ENCODE results near the gene TMEM263. TPM values are rescaled to one million over a fixed set of nuclear protein-coding genes. Genes with fewer than 3 reads are reported as not detected.

The TMEM263 gene
- total and polyA plus RNA-seq, 2 of the 13 experiments (the other 11 are each of a cell fraction or from before 2014, with no cell fraction given): 25.9 to 58.6 TPM

DNA sequence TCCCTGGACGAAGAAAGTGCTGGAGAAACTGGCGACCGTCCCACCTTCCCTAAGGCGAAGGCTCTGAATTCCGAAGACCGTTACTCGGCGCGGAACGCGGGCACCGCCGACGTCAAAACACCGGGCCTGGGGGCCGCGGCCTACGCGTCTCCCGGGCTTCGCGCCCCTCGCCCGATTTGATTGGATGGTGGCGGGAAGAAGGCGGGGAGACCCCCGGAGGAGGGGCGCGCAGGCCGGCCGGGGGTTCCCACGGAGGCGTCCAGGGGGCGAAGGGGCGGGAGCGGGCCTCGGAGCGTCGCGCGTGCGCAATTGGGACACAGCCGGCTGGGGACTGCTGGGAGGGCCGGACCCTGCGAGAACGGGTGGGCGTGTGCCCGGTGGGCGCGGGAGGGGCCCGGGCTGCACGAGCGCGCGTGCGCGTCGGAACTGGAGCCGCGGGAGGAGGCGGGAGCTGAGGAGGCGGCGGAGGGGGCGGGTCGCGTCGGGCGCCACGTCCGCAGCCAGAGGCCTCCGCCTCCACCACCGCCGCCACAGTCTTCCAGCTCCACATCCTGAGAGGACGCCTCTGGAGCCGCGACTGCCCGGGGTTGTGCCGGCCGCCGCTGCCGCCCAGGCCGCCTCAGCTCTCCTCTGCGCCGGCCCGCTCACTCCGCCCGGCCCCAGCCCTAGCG, at the start of gene TMEM263 (continued):
- TF ChIP-seq ZMYM3 (CRISPR knock-in tag; IDR thresholded peaks at IDR 0.05) (no peak), ZNF207 (IDR thresholded peaks at IDR 0.05; ENCODE audit: borderline replicate concordance) (no peak), ZNF282 (IDR thresholded peaks at IDR 0.05; ENCODE audit: partially characterized antibody) (no peak), ZC3H13 (CRISPR knock-in tag; IDR thresholded peaks at IDR 0.05) (no peak; the same call in none of the 2 replicates), ZBTB42 (CRISPR knock-in tag; IDR thresholded peaks at IDR 0.05) (no peak), HHEX (CRISPR knock-in tag; IDR thresholded peaks at IDR 0.05) (no peak), HNRNPUL1 (IDR thresholded peaks at IDR 0.05; ENCODE audit: low read depth, low read length) (0 out of 2 replicates have a peak, but pooled peaks have one; percentile 29), KDM6A (CRISPR knock-in tag; IDR thresholded peaks at IDR 0.05; ENCODE audit: low read depth) (no peak), RFXAP (CRISPR knock-in tag; IDR thresholded peaks at IDR 0.05; ENCODE audit: borderline replicate concordance) (0 out of 2 replicates have a peak, but pooled peaks have one; percentile 35), SPEN (CRISPR knock-in tag; IDR thresholded peaks at IDR 0.05; ENCODE audit: low read depth) (peak; percentile 75), ATF7-NPFF (CRISPR knock-in tag; IDR thresholded peaks at IDR 0.05; ENCODE audit: low read depth) (peak; percentile 48), CC2D1A (CRISPR knock-in tag; IDR thresholded peaks at IDR 0.05) (no peak), IRF2 (CRISPR knock-in tag; IDR thresholded peaks at IDR 0.05) (no peak), ZNF670 (CRISPR knock-in tag; IDR thresholded peaks at IDR 0.05; ENCODE audit: borderline replicate concordance) (peak; percentile 76; the same call in 1 of the 2 replicates), CEBPG (CRISPR knock-in tag; IDR thresholded peaks at IDR 0.05) (no peak), ZNF598 (CRISPR knock-in tag; IDR thresholded peaks at IDR 0.05; ENCODE audit: borderline replicate concordance) (peak; percentile 53; the same call in 1 of the 2 replicates), ZNF572 (CRISPR knock-in tag; IDR thresholded peaks at IDR 0.05) (no peak), KLF6 (CRISPR knock-in tag; IDR thresholded peaks at IDR 0.05) (0 out of 2 replicates have a peak, but pooled peaks have one; percentile 27), NPAS2 (CRISPR knock-in tag; IDR thresholded peaks at IDR 0.05; ENCODE audit: borderline replicate concordance) (no peak), ZNF75D (CRISPR knock-in tag; IDR thresholded peaks at IDR 0.05; ENCODE audit: borderline replicate concordance) (0 out of 2 replicates have a peak, but pooled peaks have one; percentile 83)
- TF ChIP-seq, protein P1, sequence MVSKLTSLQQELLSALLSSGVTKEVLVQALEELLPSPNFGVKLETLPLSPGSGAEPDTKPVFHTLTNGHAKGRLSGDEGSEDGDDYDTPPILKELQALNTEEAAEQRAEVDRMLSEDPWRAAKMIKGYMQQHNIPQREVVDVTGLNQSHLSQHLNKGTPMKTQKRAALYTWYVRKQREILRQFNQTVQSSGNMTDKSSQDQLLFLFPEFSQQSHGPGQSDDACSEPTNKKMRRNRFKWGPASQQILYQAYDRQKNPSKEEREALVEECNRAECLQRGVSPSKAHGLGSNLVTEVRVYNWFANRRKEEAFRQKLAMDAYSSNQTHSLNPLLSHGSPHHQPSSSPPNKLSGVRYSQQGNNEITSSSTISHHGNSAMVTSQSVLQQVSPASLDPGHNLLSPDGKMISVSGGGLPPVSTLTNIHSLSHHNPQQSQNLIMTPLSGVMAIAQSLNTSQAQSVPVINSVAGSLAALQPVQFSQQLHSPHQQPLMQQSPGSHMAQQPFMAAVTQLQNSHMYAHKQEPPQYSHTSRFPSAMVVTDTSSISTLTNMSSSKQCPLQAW (CRISPR knock-in tag; IDR thresholded peaks at IDR 0.05): peak; percentile 54; the same call in 1 of the 2 replicates
- TF ChIP-seq, protein P2, sequence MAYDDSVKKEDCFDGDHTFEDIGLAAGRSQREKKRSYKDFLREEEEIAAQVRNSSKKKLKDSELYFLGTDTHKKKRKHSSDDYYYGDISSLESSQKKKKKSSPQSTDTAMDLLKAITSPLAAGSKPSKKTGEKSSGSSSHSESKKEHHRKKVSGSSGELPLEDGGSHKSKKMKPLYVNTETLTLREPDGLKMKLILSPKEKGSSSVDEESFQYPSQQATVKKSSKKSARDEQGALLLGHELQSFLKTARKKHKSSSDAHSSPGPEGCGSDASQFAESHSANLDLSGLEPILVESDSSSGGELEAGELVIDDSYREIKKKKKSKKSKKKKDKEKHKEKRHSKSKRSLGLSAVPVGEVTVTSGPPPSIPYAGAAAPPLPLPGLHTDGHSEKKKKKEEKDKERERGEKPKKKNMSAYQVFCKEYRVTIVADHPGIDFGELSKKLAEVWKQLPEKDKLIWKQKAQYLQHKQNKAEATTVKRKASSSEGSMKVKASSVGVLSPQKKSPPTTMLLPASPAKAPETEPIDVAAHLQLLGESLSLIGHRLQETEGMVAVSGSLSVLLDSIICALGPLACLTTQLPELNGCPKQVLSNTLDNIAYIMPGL (CRISPR knock-in tag; IDR thresholded peaks at IDR 0.05; ENCODE audit: borderline replicate concordance in 1 of 2, low read depth in 1 of 2): peak; percentile 40 to 69; a peak in 1 of 4 replicates
- TF ChIP-seq, protein P3, sequence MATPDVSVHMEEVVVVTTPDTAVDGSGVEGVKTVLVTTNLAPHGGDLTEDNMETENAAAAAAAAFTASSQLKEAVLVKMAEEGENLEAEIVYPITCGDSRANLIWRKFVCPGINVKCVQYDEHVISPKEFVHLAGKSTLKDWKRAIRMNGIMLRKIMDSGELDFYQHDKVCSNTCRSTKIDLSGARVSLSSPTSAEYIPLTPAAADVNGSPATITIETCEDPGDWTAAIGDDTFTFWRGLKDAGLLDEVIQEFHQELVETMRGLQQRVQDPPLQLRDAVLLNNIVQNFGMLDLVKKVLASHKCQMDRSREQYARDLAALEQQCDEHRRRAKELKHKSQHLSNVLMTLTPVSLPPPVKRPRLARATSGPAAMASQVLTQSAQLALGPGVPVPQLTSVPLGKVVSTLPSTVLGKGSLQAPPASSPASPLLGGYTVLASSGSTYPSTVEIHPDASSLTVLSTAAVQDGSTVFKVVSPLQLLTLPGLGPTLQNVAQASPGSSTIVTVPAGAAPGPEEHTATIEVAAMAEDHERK (CRISPR knock-in tag; IDR thresholded peaks at IDR 0.05; ENCODE audit: low read depth): no peak; the same call in 1 of the 2 replicates
- TF ChIP-seq, protein P4, sequence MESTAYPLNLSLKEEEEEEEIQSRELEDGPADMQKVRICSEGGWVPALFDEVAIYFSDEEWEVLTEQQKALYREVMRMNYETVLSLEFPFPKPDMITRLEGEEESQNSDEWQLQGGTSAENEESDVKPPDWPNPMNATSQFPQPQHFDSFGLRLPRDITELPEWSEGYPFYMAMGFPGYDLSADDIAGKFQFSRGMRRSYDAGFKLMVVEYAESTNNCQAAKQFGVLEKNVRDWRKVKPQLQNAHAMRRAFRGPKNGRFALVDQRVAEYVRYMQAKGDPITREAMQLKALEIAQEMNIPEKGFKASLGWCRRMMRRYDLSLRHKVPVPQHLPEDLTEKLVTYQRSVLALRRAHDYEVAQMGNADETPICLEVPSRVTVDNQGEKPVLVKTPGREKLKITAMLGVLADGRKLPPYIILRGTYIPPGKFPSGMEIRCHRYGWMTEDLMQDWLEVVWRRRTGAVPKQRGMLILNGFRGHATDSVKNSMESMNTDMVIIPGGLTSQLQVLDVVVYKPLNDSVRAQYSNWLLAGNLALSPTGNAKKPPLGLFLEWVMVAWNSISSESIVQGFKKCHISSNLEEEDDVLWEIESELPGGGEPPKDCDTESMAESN (CRISPR knock-in tag; conservative IDR thresholded peaks at IDR 0.05): peak; percentile 39; the same call in 1 of the 2 replicates
